GM18502 (cell line): ENCODE measurements around the gene TET2.

Experiments
- ATAC-seq: cut with Tn5 transposase; IDR thresholded peaks from one replicate; pipeline ENCODE4 v1.9.1; 2021; ENCODE audit warnings: mild to moderate bottlenecking; ENCODE audit not compliant: unreplicated experiment, poor library complexity

Gene TET2

GRCh38 chr4:105146276-105147015 lies at the start of gene TET2:
Gene TET2 (plus strand): TSS chr4:105146876. CDS start chr4:105233943, 87,067 bp downstream.
- ATAC-seq = peak; percentile 81

- no peak for ATAC-seq
Measured at GRCh38 chr4:105102016-105102415, 44.7 kb upstream of the TET2 start.

- no peak for ATAC-seq
Measured at GRCh38 chr4:105106426-105106825, 40.2 kb upstream of the TET2 start.

- no peak for ATAC-seq
Measured at GRCh38 chr4:105107095-105107856, 39.4 kb upstream of the TET2 start.

- ATAC-seq = no peak
Measured at GRCh38 chr4:105108971-105109370, 37.7 kb upstream of the TET2 start.

GRCh38 chr4:105112274-105112673 lies 34.4 kb upstream of the TET2 start:
- no peak for ATAC-seq

GRCh38 chr4:105113800-105114199 lies 32.9 kb upstream of the TET2 start:
- ATAC-seq = no peak

GRCh38 chr4:105116616-105117319 lies 29.9 kb upstream of the TET2 start:
- ATAC-seq = no peak

GRCh38 chr4:105119356-105119755 lies 27.3 kb upstream of the TET2 start:
- ATAC-seq = no peak

- no peak for ATAC-seq
Measured at GRCh38 chr4:105120626-105121025, 26.1 kb upstream of the TET2 start.

GRCh38 chr4:105122350-105122749 lies 24.3 kb upstream of the TET2 start:
- no peak for ATAC-seq

- ATAC-seq = no peak
Measured at GRCh38 chr4:105126311-105127169, 20.1 kb upstream of the TET2 start.

GRCh38 chr4:105127170-105127445 lies 19.6 kb upstream of the TET2 start:
- no peak for ATAC-seq

GRCh38 chr4:105128208-105128607 lies 18.5 kb upstream of the TET2 start:
- ATAC-seq = no peak

- no peak for ATAC-seq
Measured at GRCh38 chr4:105129286-105130040, 17.2 kb upstream of the TET2 start.

- no peak for ATAC-seq
Measured at GRCh38 chr4:105130945-105131344, 15.7 kb upstream of the TET2 start.

- no peak for ATAC-seq
Measured at GRCh38 chr4:105133976-105134375, 12.7 kb upstream of the TET2 start.

- ATAC-seq = peak; percentile 68
Measured at GRCh38 chr4:105135785-105136184, 10.9 kb upstream of the TET2 start.

- no peak for ATAC-seq
Measured at GRCh38 chr4:105137121-105137875, 9.4 kb upstream of the TET2 start.
